Left hindlimb (tissue), 1 donor: ENCODE results near the gene MLPH.
A peak's percentile ranks its signal among the peaks of the same experiment; 100 is the strongest.
"Not testable (repeated sequence)": the region's sequence is repeated elsewhere in the genome, so short reads cannot be mapped to it uniquely, and the experiment has no call there.

Experiments
- DNase-seq: peaks from one replicate; pipeline ENCODE4 v3.0.0-alpha.2; 2018

Gene MLPH

GRCh38 chr2:237458519-237458918 is 28.5 kb upstream of the MLPH start:
- DNase-seq = peak; percentile 10

GRCh38 chr2:237459226-237459625 is 27.8 kb upstream of the MLPH start:
- no peak for DNase-seq

- no peak for DNase-seq
These were observed 27.3 kb upstream of the MLPH start for GRCh38 chr2:237459741-237460174.

- DNase-seq = peak; percentile 11
These were observed 22.2 kb upstream of the MLPH start for GRCh38 chr2:237464757-237465391.

DNA sequence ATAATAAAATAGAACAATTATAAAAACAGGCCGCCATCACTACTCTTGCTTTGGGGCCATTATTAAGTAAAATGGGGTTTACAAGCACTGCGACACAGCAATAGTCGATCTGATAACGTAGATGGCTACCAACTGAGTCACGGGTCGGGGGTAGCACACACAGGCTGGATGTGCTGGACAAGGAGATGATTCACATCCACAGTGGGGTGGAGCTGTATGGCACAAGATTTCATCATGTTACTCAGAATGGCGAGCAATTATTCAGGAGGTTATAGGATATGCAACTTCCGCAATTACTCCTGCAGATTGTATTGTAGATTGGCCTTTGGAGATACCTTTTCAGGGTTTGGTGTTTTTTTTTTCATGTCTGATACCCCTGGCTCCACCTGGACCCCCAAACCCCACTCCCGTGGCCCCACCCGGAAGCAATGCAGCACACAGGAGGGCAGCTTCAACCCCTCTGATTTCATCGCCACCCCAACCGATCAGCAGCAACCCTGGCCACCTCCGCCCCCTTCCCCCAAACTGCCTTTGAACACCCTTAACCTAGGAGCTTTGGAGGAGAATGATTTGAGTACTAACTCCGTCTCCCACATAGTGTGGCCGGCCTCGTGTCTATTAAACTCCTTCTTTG is 21.4 kb upstream of the MLPH start:
- no peak for DNase-seq

DNA sequence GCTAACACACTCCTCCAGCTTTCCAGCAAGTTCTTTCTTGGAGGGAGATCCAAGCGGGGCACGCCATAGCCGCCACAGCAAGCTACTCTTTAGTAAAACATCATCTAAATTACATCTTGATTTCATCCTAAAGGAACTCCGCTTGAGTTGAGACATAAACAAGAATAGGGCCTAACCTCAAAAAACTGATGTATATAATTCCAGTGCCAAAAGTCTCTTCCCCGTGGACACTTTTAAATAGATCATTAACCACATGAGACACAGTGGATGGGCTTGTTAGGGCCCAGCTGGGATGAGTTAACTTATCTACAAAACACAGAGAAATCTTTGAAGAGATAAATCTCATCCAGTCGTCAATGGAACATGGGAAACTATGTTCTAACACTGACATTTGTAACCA is 20.8 kb upstream of the MLPH start:
- no peak for DNase-seq

GRCh38 chr2:237467447-237468179 is 19.4 kb upstream of the MLPH start:
- DNase-seq = no peak

DNA sequence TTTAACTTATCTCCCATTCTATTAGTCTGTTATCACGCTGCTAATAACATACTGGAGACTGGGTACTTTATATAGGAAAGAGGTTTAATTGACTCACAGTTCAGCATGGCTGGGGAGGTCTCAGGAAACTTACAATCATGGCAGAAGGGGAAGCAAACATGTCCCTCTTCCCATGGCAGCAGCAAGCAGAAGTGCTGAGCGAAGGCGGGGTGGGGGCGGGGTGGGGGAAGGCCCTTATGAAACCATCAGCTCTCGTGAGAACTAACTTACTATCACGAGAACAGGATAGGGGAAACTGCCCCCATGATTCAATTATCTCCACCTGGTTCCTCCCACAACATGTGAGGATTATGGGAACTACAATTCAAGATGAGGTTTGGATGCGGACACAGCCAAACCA is 17.6 kb upstream of the MLPH start:
- not testable (repeated sequence) for DNase-seq

- DNase-seq = no peak
These were observed 17.2 kb upstream of the MLPH start for GRCh38 chr2:237469849-237470248.

GRCh38 chr2:237470914-237471313 is 16.1 kb upstream of the MLPH start:
- DNase-seq = peak; percentile 8

GRCh38 chr2:237471438-237472186 is 15.4 kb upstream of the MLPH start:
- peak; percentile 22 for DNase-seq

DNA sequence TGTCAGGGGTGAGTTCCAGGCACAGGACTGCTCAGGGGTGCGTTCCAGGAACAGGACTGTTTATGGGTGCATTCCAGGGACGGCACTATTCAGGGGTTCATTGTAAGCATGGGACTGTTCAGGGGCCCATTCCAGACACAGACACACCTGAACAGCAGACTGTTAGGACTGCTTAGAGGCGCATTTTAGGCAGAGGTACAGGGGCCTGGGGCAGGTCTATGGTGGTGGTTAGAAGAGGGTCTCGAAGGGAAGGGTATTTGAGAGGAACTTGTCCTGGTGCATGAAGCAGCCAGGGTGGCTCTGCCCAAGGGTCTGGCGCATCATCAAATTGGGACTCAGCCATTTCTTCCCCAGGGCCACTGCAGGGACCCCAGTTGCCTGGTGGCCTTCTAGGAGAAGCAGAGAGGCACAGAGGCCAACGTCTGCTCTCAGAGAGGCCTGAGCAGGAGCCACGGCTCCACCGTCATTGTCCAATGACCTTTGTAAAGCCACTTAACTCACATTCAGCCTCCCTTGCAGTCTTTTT is 14.8 kb upstream of the MLPH start:
- DNase-seq = peak; percentile 21

DNA sequence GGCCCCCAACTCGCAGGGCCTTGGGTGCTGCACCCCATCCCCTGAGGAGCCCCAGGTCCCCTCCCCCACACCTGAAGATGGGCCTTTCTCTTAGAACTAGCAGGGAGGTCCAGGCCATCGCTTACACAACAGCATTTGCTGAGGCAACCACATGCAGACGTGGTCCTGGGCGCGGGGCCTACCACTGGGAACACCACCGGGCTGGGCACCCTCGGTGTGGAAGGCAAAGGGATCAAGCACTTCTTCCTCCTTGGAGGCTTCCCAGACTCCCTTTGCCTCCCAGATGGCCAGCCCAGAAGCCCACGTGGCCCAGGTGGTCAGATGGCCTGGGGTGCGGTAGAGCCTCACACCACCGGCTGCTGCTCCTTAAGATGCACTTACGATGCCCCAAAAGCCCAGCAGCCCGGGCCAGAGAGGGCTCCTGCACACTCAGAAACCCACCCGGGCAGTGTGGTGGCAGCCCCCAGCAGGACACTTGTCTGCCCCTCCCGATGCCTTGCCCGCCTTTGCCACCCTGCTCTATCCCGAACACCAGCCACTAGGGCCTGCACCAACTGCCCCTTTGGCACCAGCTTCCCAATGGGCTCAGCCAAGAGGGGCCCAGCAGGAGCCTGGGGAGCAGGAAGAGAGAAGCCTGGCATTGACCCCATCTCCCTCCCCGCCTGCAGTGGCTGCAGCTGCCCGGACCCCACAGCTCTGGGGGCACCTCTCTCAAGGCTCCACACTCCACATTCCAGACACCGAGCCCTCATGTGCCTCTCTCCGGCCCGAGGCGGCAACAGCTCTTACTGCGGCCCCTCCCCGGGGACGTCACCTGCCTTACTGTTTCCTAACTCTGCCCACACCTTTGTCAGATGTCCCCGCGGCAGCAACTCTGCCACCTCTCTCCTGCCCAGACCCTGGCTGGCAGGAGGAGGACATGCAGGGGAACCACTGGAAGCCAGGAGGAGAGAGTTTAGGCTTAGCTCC is 13.9 kb upstream of the MLPH start:
- peak; percentile 34 for DNase-seq

GRCh38 chr2:237473878-237474441 is 13.1 kb upstream of the MLPH start:
- DNase-seq = peak; percentile 79

DNA sequence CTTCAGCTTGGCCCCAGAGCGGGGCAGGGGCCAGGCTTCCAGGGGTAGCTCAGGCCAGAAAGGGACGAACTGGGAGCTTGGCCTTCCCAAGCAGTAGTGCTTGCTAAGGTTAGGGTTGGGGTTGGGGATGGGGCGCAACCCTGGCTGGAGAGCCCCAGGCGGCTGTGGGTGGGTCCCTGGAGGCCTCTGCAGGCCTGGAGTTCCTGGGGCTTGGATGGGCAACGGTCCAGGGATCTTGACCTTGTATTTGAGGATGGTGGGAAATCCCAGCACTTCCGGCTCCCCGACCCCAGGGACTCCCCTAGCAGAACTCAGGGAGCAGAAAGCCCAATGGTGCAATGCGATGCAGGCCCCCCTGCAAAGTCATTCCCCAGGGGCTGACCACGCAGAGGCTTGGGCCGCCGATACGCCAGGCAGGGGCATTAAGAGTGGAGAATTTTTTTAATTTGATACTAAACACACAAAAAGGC is 12.6 kb upstream of the MLPH start:
- DNase-seq = peak; percentile 71

GRCh38 chr2:237474931-237475703 is 11.9 kb upstream of the MLPH start:
- DNase-seq = peak; percentile 92

GRCh38 chr2:237475704-237476141 is 11.3 kb upstream of the MLPH start:
- DNase-seq = no peak

GRCh38 chr2:237478095-237478494 is 9.0 kb upstream of the MLPH start:
- DNase-seq = no peak

DNA sequence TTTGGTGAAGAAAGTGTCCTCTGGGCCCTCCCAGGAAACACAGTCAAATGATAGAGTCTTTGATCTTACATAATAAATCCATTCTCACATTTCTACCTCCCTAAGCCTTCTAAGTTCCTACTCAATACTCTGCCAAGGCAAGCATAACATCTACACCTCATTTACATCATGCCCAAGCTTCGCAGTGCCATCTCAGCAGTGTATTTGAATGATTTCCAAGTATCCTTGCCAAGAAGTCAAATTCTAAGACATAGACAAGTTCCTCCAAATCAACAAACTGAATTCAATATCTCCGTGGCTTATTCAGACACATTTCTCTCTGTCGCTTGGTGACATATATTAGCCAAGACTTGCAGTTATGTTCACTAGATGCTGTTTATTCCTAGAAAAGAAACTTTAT is 8.1 kb upstream of the MLPH start:
- DNase-seq = peak; percentile 3

GRCh38 chr2:237479747-237480146 is 7.3 kb upstream of the MLPH start:
- peak; percentile 36 for DNase-seq
